ENCODE measurements around the gene PSAPL1.

The PSAPL1 gene

GRCh38 chr4:7425124-7425523 lies 9.6 kb downstream of the PSAPL1 start:
- no peak for TF ChIP-seq CTCF (IDR thresholded peaks at IDR 0.05)
- H3K9ac ChIP-seq = no peak overlapping the region

GRCh38 chr4:7424553-7425111 lies 10.1 kb downstream of the PSAPL1 start:
- Histone ChIP-seq H2AFZ (no peak overlapping the region), H3K27ac (no peak overlapping the region), H3K36me3 (ENCODE audit: control insufficient read depth, insufficient read depth, low read length) (no peaks in the 10 kb centered on the region), H3K9ac (no peak overlapping the region), H3K79me2 (no peaks in the 10 kb centered on the region), H3K4me2 (ENCODE audit: low read length) (no peak overlapping the region), H3K4me1 (no peaks in the 10 kb centered on the region), H3K27me3 (ENCODE audit: control insufficient read depth, insufficient read depth, low read length) (no peaks in the 10 kb centered on the region), H3K4me3 (ENCODE audit: low read depth, low read length) (no peak overlapping the region), H3K9me3 (ENCODE audit: control insufficient read depth, low read length) (no peaks in the 10 kb centered on the region)
- TF ChIP-seq CTCF (IDR thresholded peaks at IDR 0.05) = no peak

More at GRCh38 chr4:7425124-7425523, 9.6 kb downstream of the PSAPL1 start:
- Histone ChIP-seq H3K4me1 (no peaks in the 10 kb centered on the region), H3K36me3 (ENCODE audit: control insufficient read depth, insufficient read depth, low read length) (no peaks in the 10 kb centered on the region), H3K79me2 (no peaks in the 10 kb centered on the region), H2AFZ (no peak overlapping the region), H3K9me3 (ENCODE audit: control insufficient read depth, low read length) (no peaks in the 10 kb centered on the region), H3K4me3 (ENCODE audit: low read depth, low read length) (no peak overlapping the region), H3K4me2 (ENCODE audit: low read length) (no peak overlapping the region), H3K27me3 (ENCODE audit: control insufficient read depth, insufficient read depth, low read length) (no peaks in the 10 kb centered on the region), H3K27ac (no peak overlapping the region)

- no peak overlapping the region for H3K4me2 ChIP-seq (ENCODE audit: low read length)
- TF ChIP-seq CTCF (IDR thresholded peaks at IDR 0.05) = no peak
- no peak overlapping the region for H3K9ac ChIP-seq
- no peaks in the 10 kb centered on the region for H3K9me3 ChIP-seq (ENCODE audit: control insufficient read depth, low read length)
- H3K36me3 ChIP-seq (ENCODE audit: control insufficient read depth, insufficient read depth, low read length) = no peaks in the 10 kb centered on the region
- H3K79me2 ChIP-seq = no peaks in the 10 kb centered on the region
- H3K27me3 ChIP-seq (ENCODE audit: control insufficient read depth, insufficient read depth, low read length) = no peaks in the 10 kb centered on the region
- H3K4me1 ChIP-seq = no peaks in the 10 kb centered on the region
- H3K27ac ChIP-seq = no peak overlapping the region
- H2AFZ ChIP-seq = no peak overlapping the region
- H3K4me3 ChIP-seq (ENCODE audit: low read depth, low read length) = no peak overlapping the region
Measured at GRCh38 chr4:7423801-7424552, 10.8 kb downstream of the PSAPL1 start.

GRCh38 chr4:7423391-7423790 lies 11.3 kb downstream of the PSAPL1 start:
- no peak overlapping the region for H3K4me2 ChIP-seq (ENCODE audit: low read length)
- no peak overlapping the region for H3K9ac ChIP-seq
- no peak overlapping the region for H3K4me3 ChIP-seq (ENCODE audit: low read depth, low read length)
- H3K27ac ChIP-seq = no peak overlapping the region
- no peaks in the 10 kb centered on the region for H3K4me1 ChIP-seq
- H3K9me3 ChIP-seq (ENCODE audit: control insufficient read depth, low read length) = no peaks in the 10 kb centered on the region
- H2AFZ ChIP-seq = no peak overlapping the region
- no peaks in the 10 kb centered on the region for H3K79me2 ChIP-seq
- H3K27me3 ChIP-seq (ENCODE audit: control insufficient read depth, insufficient read depth, low read length) = no peaks in the 10 kb centered on the region
- no peak for TF ChIP-seq CTCF (IDR thresholded peaks at IDR 0.05)
- H3K36me3 ChIP-seq (ENCODE audit: control insufficient read depth, insufficient read depth, low read length) = no peaks in the 10 kb centered on the region

GRCh38 chr4:7422898-7423180 lies 11.9 kb downstream of the PSAPL1 start:
- Histone ChIP-seq H2AFZ (no peak overlapping the region), H3K9ac (no peak overlapping the region), H3K79me2 (no peaks in the 10 kb centered on the region), H3K4me3 (ENCODE audit: low read depth, low read length) (no peak overlapping the region), H3K27me3 (ENCODE audit: control insufficient read depth, insufficient read depth, low read length) (no peaks in the 10 kb centered on the region), H3K4me2 (ENCODE audit: low read length) (no peak overlapping the region), H3K27ac (no peak overlapping the region), H3K4me1 (no peaks in the 10 kb centered on the region), H3K36me3 (ENCODE audit: control insufficient read depth, insufficient read depth, low read length) (no peaks in the 10 kb centered on the region), H3K9me3 (ENCODE audit: control insufficient read depth, low read length) (no peaks in the 10 kb centered on the region)
- TF ChIP-seq CTCF (IDR thresholded peaks at IDR 0.05) = no peak
